Measurements from ENCODE around the gene DTNA.

GRCh38 chr18:34866739-34867138 is 156.6 kb downstream of the DTNA start:
- TF ChIP-seq CTCF (conservative IDR thresholded peaks at IDR 0.05; ENCODE audit: low read depth, low read length) (no peak), EZH2 (IDR thresholded peaks at IDR 0.05; ENCODE audit: low read length, unreplicated experiment) (no peak)

Data from PC-3 (cell line).